NCI-H1092 (cell line): ENCODE measurements around the gene DUSP15.
"Not testable (repeated sequence)": the region's sequence is repeated elsewhere in the genome, so short reads cannot be mapped to it uniquely, and the experiment has no call there.

Experiments
- DNase-seq: peaks from one replicate; lab custom pipeline; 2025; lab: John Stamatoyannopoulos, UW

Gene DUSP15

DNA sequence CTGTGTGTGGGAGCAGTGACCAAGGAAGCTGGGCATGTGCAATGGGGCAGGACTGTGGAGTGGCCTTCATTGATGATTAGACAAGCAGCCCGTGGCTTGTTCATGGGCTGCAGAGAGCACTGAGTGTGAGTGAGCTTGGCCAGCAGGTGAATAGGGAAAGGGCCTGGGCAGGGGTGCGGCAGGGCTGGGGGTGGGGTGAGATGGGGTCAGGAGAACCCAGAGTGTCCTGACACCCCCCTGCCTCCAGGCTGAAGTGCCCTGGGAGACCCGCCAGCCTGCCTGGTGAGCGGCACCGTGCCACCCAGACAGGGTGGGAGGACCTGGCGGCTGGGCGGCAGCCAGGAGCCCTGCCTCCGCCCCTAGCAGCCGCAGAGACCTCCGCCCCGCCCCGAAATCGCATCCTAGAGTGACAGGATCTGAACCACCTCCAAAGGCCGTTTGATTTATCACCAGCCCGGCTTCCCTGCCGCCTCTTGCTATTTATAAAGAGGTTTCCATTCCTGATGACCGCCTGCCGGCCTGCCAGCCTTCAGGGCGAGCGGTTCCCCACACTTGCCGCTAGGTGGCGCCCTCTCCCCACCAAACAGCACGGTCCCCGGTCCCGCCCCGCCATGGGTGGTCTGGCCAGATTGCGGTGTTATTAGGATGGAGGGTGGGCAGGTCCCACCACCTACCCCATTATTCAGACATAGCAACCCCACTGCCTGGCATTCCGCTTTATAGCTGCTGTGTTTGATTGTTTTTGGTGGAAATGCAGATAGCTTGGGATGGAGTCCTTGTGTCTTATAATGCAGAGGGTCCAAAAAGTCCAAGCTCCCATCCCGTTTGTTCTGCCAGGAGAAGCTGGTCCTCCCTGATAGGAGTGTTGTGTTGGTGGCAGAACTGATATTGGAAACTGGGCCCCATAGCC is 47.7 kb downstream of the DUSP15 start:
- peak; percentile 92 for DNase-seq

DNA sequence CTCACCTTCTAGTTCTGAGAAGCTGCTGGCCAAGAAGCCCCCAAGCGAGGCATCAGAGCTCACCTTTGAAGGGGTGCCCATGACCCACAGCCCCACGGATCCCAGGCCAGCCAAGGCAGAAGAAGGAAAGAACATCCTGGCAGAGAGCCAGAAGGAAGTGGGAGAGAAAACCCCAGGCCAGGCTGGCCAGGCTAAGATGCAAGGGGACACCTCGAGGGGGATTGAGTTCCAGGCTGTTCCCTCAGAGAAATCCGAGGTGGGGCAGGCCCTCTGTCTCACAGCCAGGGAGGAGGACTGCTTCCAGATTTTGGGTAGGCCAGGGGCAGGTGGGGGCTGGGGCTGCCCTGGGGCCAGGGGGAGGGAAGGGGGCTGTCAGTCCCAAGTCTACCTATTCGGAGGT is 48.9 kb downstream of the DUSP15 start:
- DNase-seq: no peak

DNA sequence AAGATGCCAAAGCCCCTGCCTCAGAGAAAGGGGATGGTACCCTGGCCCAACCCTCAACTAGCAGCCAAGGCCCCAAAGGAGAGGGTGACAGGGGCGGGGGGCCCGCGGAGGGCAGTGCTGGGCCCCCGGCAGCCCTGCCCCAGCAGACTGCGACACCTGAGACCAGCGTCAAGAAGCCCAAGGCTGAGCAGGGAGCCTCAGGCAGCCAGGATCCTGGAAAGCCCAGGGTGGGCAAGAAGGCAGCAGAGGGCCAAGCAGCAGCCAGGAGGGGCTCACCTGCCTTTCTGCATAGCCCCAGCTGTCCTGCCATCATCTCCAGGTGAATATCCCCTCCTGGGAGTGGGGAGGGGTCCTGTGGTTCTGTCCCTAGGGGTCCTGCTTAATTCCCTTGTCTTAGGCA is 50.1 kb downstream of the DUSP15 start:
- no peak for DNase-seq

DNA sequence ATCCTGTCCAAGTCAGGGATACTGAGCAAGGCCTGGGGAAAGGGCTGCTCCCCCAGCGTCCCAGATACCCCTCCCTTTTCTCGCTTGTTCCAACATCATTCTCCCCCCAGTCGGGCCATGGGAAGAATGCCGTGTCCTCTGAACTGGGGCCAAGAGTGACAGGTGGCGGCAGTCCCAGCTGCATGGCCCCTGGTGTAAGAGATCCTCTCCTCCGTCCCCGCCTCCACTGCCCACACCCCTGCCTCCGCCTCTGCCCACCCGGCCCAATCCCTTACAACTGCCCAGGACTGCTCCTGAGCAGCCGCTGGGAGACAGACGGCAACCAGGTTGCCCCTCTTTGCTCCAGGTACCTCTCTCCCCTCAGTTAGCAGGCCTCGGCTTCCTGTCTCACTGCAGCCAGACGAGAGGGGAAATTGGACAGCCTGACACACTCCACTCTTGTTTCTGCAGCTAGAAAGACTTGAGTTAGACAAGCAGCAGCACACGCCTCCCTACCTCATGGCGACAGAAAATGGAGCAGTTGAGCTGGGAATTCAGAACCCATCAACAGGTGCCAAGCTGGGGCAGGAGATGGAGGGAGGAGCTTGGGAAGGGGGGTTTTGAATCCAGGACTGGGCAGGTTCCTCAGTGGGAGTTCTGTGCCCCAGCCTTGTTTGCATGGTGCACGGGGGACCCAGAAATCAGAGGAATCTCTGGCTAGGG is 51.1 kb downstream of the DUSP15 start, which contains the start of gene MYLK2:
Gene MYLK2, plus strand, starts transcription at position 274 of the 702 bp plus-strand sequence. Its CDS starts 225 bp downstream, at position 499.
- DNase-seq: peak; percentile 66

DNA sequence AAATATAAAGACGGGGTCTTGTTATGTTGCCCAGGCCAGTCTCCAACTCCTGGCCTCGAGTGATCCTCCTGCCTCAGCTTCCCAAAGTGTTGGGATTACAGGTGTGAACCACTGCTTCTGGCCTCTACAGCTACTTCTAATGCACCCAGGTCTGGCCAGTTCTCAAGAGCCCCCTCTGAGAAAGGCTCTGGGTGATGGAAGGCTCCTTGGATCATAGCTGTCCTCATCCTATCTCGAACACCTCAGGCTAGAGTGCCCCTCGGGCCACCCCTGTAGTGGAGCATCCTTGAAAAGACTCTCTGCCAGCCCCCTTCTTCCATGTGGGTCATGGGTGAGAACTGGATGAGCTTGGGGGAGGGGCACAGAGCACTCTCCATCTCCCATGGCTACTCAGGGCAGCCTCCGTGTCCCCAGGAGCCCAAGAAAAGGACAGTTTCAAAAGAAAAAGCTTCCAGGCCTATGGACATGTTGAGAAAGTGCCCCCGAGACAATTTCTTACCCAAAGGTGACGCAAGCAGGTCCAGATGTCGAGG is 51.9 kb downstream of the DUSP15 start:
- DNase-seq: no peak

DNA sequence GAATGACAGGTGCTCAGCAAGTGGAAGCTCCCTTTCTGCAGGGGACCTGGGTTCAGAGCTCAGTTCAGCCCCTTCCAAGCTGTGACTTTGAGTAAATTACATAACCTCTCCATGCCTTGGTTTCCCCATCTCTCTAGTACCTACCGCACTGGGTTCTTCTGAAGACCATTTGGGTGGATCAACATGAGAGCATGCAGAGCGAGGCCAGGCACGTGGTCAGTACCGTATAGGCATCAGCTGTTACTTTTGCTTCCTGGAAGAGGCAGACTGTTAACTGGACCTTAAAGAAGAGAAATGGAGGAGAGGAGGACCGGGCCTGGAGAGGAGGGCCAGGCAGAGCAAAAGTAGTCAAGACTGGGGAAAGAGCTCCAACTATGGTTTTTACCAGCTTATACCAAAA is 52.9 kb downstream of the DUSP15 start:
- no peak for DNase-seq

DNA sequence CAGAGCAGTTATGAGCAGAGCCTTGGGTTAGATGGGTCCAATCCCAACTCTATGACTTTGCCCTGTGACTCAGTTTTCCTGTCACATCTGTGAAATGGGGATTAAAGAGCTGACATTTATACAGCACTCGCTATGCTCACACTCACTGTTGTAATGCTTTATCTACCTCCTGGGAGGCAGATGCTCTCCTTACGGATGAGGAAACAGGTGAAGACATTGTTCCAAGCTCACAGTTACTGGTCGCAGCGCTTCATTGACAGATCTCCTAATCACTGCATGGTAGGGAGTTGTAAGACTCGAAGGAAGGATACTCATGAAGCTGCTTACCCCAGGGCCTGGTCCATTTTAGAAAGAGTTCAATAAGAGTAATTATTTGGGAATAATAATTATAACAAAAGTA is 54.1 kb downstream of the DUSP15 start:
- DNase-seq: no peak

DNA sequence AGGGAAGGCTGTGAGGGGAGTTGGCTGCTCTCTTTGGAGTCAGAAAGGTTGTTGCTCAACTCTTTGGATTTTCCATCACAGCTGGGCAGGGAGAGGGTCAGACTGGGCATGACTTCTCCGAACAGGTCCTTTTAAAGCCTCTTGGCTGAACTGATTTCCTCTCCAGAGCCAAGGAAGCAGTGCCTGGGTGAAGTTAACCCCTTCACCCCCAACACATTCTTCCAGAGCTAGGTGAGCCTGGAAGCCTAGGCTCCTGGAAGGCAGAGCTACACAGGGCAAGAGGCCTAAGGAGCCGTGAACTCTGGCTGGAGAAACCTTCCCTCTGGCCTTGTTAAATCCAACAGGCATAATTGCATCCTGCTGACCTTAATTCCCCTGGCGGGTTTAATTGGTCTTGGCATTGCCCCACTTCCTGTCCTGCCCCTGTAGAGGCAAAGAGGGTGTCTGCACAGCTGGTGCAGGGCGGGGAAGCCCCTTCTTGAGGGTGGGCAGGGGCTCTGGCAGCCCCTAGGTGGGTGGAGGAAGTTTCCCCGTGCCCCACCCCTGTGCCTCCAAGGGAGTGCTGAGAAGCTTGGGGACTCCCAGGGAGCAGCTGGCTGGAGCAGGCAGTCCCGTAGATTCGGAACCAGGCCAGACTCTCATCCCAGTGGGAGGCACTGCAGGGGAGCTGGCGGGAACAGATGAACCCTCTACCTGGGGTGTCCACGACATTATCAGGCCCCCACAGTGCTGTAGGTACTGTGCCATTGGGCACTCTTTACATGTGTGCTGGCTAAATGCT is 54.7 kb downstream of the DUSP15 start:
- DNase-seq: peak; percentile 52

DNA sequence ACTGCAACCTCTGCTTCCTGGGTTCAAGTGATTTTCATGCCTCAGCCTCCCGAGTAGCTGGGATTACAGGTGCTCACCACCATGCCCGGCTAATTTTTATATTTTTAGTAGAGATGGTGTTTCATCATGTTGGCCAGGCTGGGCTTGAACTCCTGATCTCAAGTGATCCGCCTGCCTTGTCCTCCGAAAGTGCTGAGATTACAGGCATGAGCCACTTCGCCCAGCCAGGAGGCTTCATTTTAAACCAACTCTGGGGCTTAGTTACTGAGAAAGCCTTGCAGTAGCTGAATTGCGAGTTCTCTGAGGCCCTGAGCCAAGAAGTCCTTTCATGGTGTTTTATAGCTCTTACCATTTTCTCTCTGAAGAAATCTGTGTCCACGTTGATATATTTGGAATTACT is 56.2 kb downstream of the DUSP15 start:
- DNase-seq: not testable (repeated sequence)

DNA sequence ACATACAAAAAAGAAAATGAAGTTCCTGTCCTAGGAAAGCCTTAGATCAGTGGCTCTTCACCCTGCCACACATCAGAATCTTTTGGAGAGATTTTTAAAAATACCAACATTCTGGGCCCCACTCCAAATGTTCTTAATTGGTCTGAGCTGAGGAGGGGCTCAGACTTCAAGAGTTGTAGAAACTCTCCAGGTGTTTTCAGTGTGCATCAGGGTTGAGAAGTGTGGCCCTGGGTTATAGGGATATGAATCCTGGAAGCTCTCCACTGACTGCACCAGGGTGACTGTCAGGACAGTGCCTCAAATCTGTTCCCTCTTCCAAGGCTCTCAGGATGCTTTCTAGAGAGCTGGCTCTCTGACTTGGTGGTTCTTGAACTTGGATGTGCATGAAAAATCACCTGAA is 56.7 kb downstream of the DUSP15 start:
- DNase-seq: no peak

DNA sequence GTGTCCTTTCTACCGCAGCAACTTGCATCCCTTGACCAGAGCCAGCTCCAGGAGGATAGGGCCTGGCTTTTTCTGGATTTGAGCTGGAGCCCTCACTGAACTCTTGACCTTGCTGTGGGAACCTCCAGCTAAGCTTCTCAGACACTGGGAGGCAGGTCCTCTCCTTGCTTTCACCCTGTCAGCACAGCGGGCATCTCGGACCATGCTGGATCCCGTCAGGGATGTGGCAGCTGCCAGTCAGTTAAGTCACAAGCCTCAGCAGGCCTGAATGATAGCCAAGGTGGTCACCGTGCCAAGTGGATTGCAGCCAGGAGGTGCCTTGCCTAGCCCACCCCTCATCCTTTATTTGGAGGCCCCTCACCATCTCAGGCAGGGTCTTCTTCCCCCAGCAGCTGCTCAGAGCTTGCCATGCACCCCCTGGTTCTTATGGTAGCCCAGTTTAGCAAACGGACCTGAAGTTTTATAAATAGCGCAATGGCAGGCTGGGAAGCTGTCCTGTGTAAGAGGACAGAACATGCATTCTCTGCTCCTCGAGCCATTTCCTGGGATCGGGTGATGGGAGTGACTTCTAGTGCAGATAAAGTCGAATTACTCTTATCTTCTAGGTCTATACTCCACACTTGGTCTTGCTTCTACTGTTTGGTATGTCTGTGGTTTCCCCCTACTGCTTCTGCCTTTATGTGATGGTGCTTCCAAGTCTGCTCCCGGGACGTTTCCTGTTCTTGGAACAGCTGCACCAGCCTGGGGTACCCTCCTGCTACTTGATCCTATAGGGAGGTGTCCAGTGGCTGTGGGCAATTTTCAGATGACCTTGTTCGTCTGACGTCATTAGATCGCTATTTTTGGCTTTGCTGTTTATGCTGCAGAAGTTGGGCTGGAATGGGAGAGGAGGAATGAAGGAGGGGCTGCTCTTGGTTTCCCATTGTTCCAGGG is 58.3 kb downstream of the DUSP15 start:
- DNase-seq: no peak

DNA sequence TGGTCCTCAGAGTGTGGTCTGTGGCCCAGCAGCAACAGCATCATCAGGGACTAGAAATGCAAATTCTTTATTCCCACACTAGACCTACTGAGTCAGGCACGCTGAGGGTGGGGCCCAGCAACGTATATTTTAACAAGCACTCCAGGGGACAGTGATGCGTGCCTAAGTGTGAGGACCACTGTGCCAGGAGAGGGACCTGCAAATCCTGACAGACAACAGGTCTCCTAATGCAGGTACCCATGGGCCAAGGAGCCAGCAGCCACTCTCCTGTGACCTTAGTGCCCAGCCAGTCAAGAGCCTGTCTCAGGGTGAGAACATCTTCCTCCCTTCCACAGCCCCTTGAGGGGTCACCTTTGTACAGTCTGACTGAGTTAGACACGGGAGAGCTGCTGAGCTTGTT is 59.1 kb downstream of the DUSP15 start:
- DNase-seq: no peak
